Caco-2 (cell line): ENCODE measurements around the gene ADD3. TPM values are rescaled to one million over a fixed set of nuclear protein-coding genes. Genes with fewer than 3 reads are reported as not detected.

Source experiments
- BruUV-seq: library from RNA; stranded (reverse); fragments of 400-500 nt; replicated peaks from 2 replicates; lab custom pipeline; 2021; lab: Mats Ljungman, UMichigan
- CTCF ChIA-PET: fragments of 300-600 bp; sonication (Branson Sonifier 250); formaldehyde crosslinking; loops from one replicate; lab custom pipeline; 2022; ENCODE audit warnings: antibody characterized with exemption; lab: Charles Lee
- POLR2A ChIA-PET: fragments of 300-600 bp; sonication (Branson Sonifier 250); formaldehyde crosslinking; loops from one replicate; lab custom pipeline; 2022; ENCODE audit warnings: antibody characterized with exemption; lab: Charles Lee
- DNase-seq, 2 experiments: peaks; one replicate each; pipeline versions ENCODE4 v3.0.0 to v3.0.0-alpha.2; 2020 to 2022
- H3K27me3 ChIP-seq: replicated peaks from 2 replicates; pipeline ENCODE4 v1.6.0; 2011; ENCODE audit warnings: low read length; ENCODE audit not compliant: control insufficient read depth, insufficient read depth
- H3K36me3 ChIP-seq: 2 replicates; pipeline ENCODE4 v1.5.1; 2011; ENCODE audit warnings: low read length; ENCODE audit not compliant: control insufficient read depth, insufficient read depth
- H3K4me1 ChIP-seq: fragments of 250-450 bp; sonication (Bioruptor Pico); 2 replicates; pipeline ENCODE4 v1.5.1; 2020; ENCODE audit warnings: mild to moderate bottlenecking
- H3K4me3 ChIP-seq: 2 replicates; pipeline ENCODE4 v1.5.1; 2011; ENCODE audit warnings: low read depth, mild to moderate bottlenecking, control low read depth, low read length
- H3K9me3 ChIP-seq: fragments of 250-450 bp; sonication (Bioruptor Pico); 2 replicates; pipeline ENCODE4 v1.5.1; 2020; ENCODE audit warnings: mild to moderate bottlenecking, moderate library complexity
- H3K27ac Mint-ChIP-seq: one replicate; pipeline ENCODE4 v1.8.0; 2022; ENCODE audit warnings: mixed read lengths; ENCODE audit not compliant: unreplicated experiment
- H3K27me3 Mint-ChIP-seq: one replicate; pipeline ENCODE4 v1.8.0; 2022; ENCODE audit warnings: mixed read lengths; ENCODE audit not compliant: insufficient read depth, unreplicated experiment
- H3K36me3 Mint-ChIP-seq: one replicate; pipeline ENCODE4 v1.8.0; 2022; ENCODE audit warnings: mild to moderate bottlenecking, mixed read lengths; ENCODE audit not compliant: insufficient read depth, unreplicated experiment
- H3K4me1 Mint-ChIP-seq: one replicate; pipeline ENCODE4 v1.8.0; 2022; ENCODE audit warnings: low read depth, mixed read lengths; ENCODE audit not compliant: unreplicated experiment
- H3K4me3 Mint-ChIP-seq: one replicate; pipeline ENCODE4 v1.8.0; 2022; ENCODE audit warnings: mild to moderate bottlenecking, moderate library complexity, mixed read lengths; ENCODE audit not compliant: unreplicated experiment
- H3K9me3 Mint-ChIP-seq: one replicate; pipeline ENCODE4 v1.8.0; 2022; ENCODE audit warnings: mixed read lengths; ENCODE audit not compliant: unreplicated experiment
- CTCF ChIP-seq, 2 experiments: fragments of 200-600 bp in 1 of 2; IDR thresholded peaks; 1 replicate in 1 of 2; 2 replicates in 1 of 2; pipeline versions ENCODE4 v1.5.1 to v1.8.0; 2011 to 2022; ENCODE audit warnings: antibody characterized with exemption in 1 of 2, control low read depth in 1 of 2, inconsistent platforms in 1 of 2, low read depth in 1 of 2, low read length in 1 of 2, mild to moderate bottlenecking in 1 of 2, moderate library complexity in 1 of 2; ENCODE audit not compliant: insufficient read depth in 1 of 2, severe bottlenecking in 1 of 2, unreplicated experiment in 1 of 2
- intact Hi-C: fragments of 100-400 bp; cut with micrococcal nuclease; formaldehyde crosslinking; loops from one replicate; pipeline ENCODE4 v1.10.0; 2022; ENCODE audit not compliant: unreplicated experiment
- total RNA-seq: library from RNA; stranded (reverse); gene quantifications from 2 replicates; pipeline ENCODE4 v1.2.3, GENCODE V29; 2022

ADD3 gene
- total RNA-seq, 1 experiment from 2014 or later = 264 TPM

- Histone ChIP-seq H3K27me3 (no peaks in the 10 kb centered on the region), H3K36me3 (no peaks in the 10 kb centered on the region), H3K4me3 (no peak overlapping the region), H3K4me1 (peaks cover 44% of the 10 kb centered on the region), H3K9me3 (no peaks in the 10 kb centered on the region)
- no peak for DNase-seq
- H3K27ac Mint-ChIP-seq = peak overlapping the region; percentile 79
- no peak for TF ChIP-seq CTCF (IDR thresholded peaks at IDR 0.05; ENCODE audit: insufficient read depth in 1 of 2, low read depth in 1 of 2, low read length in 1 of 2, severe bottlenecking in 1 of 2, unreplicated experiment in 1 of 2)
- H3K27me3 Mint-ChIP-seq = no peaks in the 10 kb centered on the region
- no peak overlapping the region for H3K4me3 Mint-ChIP-seq
- intact Hi-C loops = no loop called here
- no TSS peak for BruUV-seq
- H3K36me3 Mint-ChIP-seq = peaks cover 20% of the 10 kb centered on the region
- ChIA-PET CTCF (interaction anchor here (0.6 to 1.5 kb wide), 6 partner anchors 9 to 525 kb away, joined by 3 to 5 read pairs (median 4); partner anchors contain the start of gene ADD3), POLR2A (no interaction called here)
- no peaks in the 10 kb centered on the region for H3K9me3 Mint-ChIP-seq
- peaks cover 74% of the 10 kb centered on the region for H3K4me1 Mint-ChIP-seq
These were observed 28.6 kb upstream of the ADD3 start for GRCh38 chr10:109979215-109979614.

DNA sequence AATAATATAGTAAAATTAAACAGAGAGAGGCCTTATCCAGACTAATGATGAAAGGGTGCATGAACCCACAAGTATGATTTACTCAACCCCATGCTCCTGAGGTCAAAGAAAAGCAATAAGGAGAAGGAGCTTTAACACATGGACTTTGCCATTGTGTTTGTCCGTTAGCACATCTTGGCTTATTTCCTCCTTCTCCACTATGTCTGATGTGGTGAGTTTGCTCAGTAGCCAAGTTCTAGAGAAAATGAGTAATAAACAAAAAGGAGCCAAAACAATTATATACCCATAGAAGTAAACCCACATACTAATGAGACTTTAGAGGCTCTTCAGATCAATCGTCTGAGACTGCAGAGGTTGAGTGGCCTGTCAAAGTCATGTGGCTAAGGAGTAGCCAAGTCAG, 26.1 kb upstream of the ADD3 start:
- no TSS peak for BruUV-seq
- ChIA-PET POLR2A (no interaction called here), CTCF (no interaction called here)

DNA sequence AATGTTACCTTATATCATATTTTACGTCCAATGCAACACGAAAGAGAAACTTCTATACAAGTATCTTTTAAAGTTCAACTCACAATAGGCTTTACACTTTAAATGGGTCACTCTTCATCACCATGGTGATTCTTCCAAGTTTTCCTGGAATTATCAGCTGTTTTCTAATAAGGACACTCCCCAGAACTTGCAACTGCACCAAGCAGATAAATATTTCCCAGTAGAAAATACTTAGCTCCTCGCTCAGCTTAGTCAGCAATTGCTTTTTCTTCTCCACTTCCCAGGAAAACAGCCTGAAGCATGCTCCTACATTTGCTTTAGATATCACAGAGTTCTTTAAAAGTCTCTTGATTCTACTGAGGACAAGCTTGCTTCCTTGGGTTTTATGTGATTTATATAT, 25.7 kb upstream of the ADD3 start:
- peaks cover 26% of the 10 kb centered on the region for H3K4me1 ChIP-seq
- no peak for TF ChIP-seq CTCF (IDR thresholded peaks at IDR 0.05; ENCODE audit: insufficient read depth in 1 of 2, low read depth in 1 of 2, low read length in 1 of 2, severe bottlenecking in 1 of 2, unreplicated experiment in 1 of 2)
- BruUV-seq = no TSS peak
- Mint-ChIP-seq H3K4me1 (peaks cover 68% of the 10 kb centered on the region), H3K36me3 (peaks cover 33% of the 10 kb centered on the region), H3K27ac (no peak overlapping the region), H3K4me3 (no peak overlapping the region), H3K9me3 (peaks cover 12% of the 10 kb centered on the region), H3K27me3 (no peaks in the 10 kb centered on the region)
- no peaks in the 10 kb centered on the region for H3K27me3 ChIP-seq
- intact Hi-C loops = no loop called here
- no peak for DNase-seq
- no peaks in the 10 kb centered on the region for H3K36me3 ChIP-seq
- ChIA-PET POLR2A (no interaction called here), CTCF (no interaction called here)
- H3K9me3 ChIP-seq = peaks cover 16% of the 10 kb centered on the region
- H3K4me3 ChIP-seq = no peak overlapping the region

More for the DNA sequence above, 26.1 kb upstream of the ADD3 start:
- H3K4me1 ChIP-seq = peaks cover 28% of the 10 kb centered on the region
- H3K4me3 ChIP-seq = no peak overlapping the region
- intact Hi-C loops = no loop called here
- no peak for DNase-seq
- Mint-ChIP-seq H3K27me3 (no peaks in the 10 kb centered on the region), H3K36me3 (peaks cover 35% of the 10 kb centered on the region), H3K27ac (no peak overlapping the region), H3K9me3 (peaks cover 10% of the 10 kb centered on the region), H3K4me3 (no peak overlapping the region), H3K4me1 (peaks cover 73% of the 10 kb centered on the region)
- no peaks in the 10 kb centered on the region for H3K27me3 ChIP-seq
- H3K9me3 ChIP-seq = peaks cover 16% of the 10 kb centered on the region
- no peak for TF ChIP-seq CTCF (IDR thresholded peaks at IDR 0.05; ENCODE audit: insufficient read depth in 1 of 2, low read depth in 1 of 2, low read length in 1 of 2, severe bottlenecking in 1 of 2, unreplicated experiment in 1 of 2)
- H3K36me3 ChIP-seq = no peaks in the 10 kb centered on the region
